HepG2 (cell line): ENCODE results near the gene TASP1.

Experiments
- BCL6 ChIP-seq: IDR thresholded peaks from 2 replicates; pipeline ENCODE4 v1.6.1; 2016; ENCODE audit warnings: missing genetic modification reagents, missing compliant biosample characterization
- FUBP1 ChIP-seq: sonication (generic); formaldehyde crosslinking; IDR thresholded peaks from 2 replicates; pipeline ENCODE4 v1.5.1; 2020; ENCODE audit warnings: missing genetic modification reagents, mild to moderate bottlenecking, borderline replicate concordance
- GLI4 ChIP-seq: sonication (generic); formaldehyde crosslinking; IDR thresholded peaks from 2 replicates; pipeline ENCODE4 v1.5.1; 2020; ENCODE audit warnings: missing genetic modification reagents, mild to moderate bottlenecking, moderate library complexity, borderline replicate concordance
- JUND ChIP-seq: sonication (generic); formaldehyde crosslinking; IDR thresholded peaks from 2 replicates; pipeline ENCODE4 v1.8.0; 2022; ENCODE audit warnings: mild to moderate bottlenecking, missing genetic modification reagents
- MEIS2 ChIP-seq: sonication (generic); formaldehyde crosslinking; IDR thresholded peaks from 2 replicates; pipeline ENCODE4 v1.9.0; 2021; ENCODE audit warnings: mild to moderate bottlenecking, missing genetic modification reagents
- RXRA ChIP-seq: sonication (generic); formaldehyde crosslinking; IDR thresholded peaks from 2 replicates; pipeline ENCODE4 v1.5.1; 2020; ENCODE audit warnings: missing genetic modification reagents
- SETDB1 ChIP-seq: sonication (generic); formaldehyde crosslinking; IDR thresholded peaks from 2 replicates; pipeline ENCODE4 v1.5.1; 2020; ENCODE audit warnings: missing genetic modification reagents, mild to moderate bottlenecking, borderline replicate concordance
- SMYD3 ChIP-seq: sonication (generic); formaldehyde crosslinking; IDR thresholded peaks from 2 replicates; pipeline ENCODE4 v1.8.1; 2023; ENCODE audit warnings: mild to moderate bottlenecking, missing genetic modification reagents
- YY1 ChIP-seq: IDR thresholded peaks from 2 replicates; pipeline ENCODE4 v1.6.1; 2011; ENCODE audit warnings: low read length, low read depth, moderate library complexity, mild to moderate bottlenecking; ENCODE audit not compliant: insufficient read depth, insufficient replicate concordance
- ZBTB33 ChIP-seq: sonication (generic); formaldehyde crosslinking; IDR thresholded peaks from 2 replicates; pipeline ENCODE4 v1.4.0; 2020; ENCODE audit warnings: missing genetic modification reagents
- ZFP36L2 ChIP-seq: sonication (generic); formaldehyde crosslinking; IDR thresholded peaks from 2 replicates; pipeline ENCODE4 v1.4.0; 2020; ENCODE audit warnings: missing genetic modification reagents
- TF ChIP-seq, protein P1 (sequence below): sonication (generic); formaldehyde crosslinking; conservative IDR thresholded peaks from 2 replicates; pipeline ENCODE4 v1.4.0; 2020; ENCODE audit warnings: missing genetic modification reagents
- TF ChIP-seq, protein P2 (sequence below): sonication (generic); formaldehyde crosslinking; IDR thresholded peaks from 2 replicates; pipeline ENCODE4 v1.8.1; 2022; ENCODE audit warnings: mild to moderate bottlenecking, missing genetic modification reagents

DNA sequence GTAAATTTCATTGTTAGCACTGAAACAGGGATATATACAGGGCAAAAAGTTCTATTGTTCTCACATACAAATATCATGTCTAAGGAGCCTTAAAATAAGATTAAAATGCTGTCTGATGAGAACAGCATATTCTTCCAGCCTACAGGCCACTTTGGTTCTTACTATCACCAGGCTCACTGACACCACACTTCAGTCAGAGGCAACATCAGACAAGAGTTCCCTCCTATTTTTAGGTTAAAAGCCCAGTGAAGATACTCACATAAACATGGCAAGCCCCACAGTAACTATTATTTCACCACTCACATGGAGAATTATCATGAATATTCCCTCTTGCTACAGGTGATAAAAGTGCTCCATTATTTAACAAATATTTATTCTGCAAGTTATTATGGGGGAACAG lies 241.9 kb downstream of the TASP1 start:
- TF ChIP-seq MEIS2 (no peak), RXRA (CRISPR knock-in tag) (no peak), SMYD3 (no peak), ZFP36L2 (no peak), BCL6 (CRISPR knock-in tag) (no peak), YY1 (no peak), ZBTB33 (CRISPR knock-in tag) (no peak), JUND (CRISPR knock-in tag) (no peak), FUBP1 (CRISPR knock-in tag) (no peak), SETDB1 (no peak), GLI4 (no peak)
- TF ChIP-seq, protein P1, sequence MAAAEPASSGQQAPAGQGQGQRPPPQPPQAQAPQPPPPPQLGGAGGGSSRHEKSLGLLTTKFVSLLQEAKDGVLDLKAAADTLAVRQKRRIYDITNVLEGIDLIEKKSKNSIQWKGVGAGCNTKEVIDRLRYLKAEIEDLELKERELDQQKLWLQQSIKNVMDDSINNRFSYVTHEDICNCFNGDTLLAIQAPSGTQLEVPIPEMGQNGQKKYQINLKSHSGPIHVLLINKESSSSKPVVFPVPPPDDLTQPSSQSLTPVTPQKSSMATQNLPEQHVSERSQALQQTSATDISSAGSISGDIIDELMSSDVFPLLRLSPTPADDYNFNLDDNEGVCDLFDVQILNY = no peak
- TF ChIP-seq, protein P2, sequence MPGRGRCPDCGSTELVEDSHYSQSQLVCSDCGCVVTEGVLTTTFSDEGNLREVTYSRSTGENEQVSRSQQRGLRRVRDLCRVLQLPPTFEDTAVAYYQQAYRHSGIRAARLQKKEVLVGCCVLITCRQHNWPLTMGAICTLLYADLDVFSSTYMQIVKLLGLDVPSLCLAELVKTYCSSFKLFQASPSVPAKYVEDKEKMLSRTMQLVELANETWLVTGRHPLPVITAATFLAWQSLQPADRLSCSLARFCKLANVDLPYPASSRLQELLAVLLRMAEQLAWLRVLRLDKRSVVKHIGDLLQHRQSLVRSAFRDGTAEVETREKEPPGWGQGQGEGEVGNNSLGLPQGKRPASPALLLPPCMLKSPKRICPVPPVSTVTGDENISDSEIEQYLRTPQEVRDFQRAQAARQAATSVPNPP (CRISPR knock-in tag) = no peak
